ENCODE results near the gene CD79A.
"Not testable (repeated sequence)": the region's sequence is repeated elsewhere in the genome, so short reads cannot be mapped to it uniquely, and the experiment has no call there.

The CD79A gene

DNA sequence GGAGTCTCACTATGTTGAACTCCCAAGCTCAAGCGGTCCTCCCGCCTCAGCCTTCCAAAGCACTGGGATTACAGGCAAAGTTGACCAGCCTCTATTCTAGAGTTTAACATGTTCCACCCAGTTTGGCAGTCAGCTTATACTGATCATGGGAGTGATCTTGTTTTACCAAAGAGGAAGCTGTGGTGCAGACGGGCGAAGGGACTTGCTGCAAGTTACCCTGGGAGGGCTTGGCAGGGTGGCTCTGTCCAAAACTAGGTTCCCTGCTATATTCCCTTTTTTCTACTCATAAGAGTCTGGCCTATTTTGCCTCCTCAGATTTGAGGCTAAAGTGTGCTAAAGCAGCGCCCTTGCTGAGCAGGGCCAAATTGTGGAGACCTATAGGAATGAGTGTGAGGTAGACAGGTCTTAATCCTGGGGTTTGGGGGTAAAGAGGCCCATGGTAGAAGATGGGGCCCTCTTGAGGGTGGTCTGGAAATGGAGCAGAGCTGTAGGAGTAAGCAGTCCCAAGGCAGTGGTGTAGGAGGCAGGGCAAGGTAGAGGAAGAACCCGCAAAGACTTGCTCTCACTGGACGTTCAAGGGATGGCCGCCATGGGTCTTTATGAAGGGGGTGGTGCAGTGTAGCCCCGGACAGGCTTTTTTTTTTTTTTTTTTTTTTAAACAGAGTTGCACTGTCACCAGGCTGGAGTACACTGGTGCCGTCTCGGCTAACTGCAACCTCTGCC is 13.7 kb upstream of the CD79A start:
- no peak for DNase-seq (ENCODE audit: low read depth, low spot score)

DNA sequence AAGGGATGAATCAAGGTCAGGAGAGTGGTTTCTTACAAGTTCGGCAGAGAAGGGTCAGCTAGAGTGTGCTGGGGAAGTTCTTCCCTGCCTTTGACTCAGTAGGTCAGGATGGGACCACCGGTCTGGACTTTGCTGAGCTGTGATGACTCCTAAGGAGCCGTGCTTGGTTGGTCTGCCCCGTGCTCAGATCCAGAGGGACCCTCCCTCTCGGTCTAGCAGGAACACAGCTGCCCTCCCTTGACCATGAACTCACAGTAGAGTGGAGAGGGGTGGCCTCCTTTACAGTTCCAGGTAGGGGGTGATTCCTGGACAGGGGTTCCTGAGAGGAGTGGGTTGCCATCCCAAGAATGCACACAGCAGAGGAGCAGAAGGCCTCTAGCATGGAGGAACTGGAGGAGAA is 12.7 kb upstream of the CD79A start:
- DNase-seq (ENCODE audit: low read depth, low spot score) = no peak

DNA sequence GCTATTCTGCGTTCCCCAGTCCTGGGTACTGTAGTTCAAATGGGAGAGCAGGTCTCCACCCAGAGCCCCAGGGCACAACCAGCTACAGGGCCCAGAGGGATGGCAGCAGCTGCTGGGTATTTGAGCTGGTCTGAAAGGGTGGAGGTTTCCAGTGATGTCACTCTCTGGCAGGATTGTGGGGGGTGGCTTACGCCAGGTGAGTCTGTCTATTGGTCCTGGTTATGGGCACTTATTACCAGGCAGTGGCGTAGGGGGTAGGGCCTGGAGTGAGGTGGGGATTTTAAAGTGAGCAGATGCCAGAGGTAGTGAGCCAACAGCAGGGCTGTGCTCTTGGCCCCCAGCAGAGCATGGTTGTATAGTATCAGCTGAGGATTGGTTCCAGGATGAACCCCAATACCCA is 10.8 kb upstream of the CD79A start:
- DNase-seq (ENCODE audit: low read depth, low spot score) = no peak

DNA sequence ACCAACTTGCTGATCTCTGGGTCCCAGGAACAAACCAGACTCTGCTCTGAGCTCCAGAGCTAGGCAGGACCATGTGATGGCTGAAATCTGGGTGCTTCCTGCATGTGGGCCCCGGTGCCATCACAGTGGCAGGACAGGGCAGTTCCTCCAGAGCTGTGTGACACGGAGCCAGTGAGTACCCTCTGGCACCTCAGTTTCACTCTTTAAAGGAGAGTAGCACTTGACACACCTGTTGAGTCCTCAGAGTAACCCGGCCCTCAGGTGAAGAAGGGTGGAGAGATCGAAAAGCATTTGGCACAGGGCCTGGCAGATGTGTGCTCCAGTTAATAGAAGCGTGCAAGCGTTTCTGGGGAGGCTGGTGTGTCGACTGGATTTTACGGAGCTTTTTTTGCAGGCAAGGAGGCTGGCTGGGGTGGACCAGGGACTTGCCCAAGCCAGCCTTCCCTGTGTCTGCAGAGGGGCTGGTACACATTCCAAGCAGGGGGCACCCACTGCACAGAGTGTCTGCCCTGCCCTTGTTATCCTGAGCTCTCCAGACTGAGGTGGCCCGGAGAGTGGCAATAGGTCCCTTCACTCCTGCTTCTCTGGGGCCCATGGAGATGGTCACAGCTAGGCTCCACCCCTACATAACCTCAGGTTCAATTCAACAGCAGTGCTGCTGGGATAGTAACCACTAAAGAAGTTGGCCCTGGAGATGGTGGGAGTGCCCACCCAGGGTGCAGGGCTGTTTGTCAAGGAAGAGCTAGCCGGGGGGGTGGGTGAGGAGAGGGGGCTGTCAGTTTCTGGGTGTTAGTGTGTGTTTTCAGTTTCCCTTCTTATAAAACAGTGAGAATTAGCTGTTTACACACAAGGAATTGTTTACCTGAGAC is 8.7 kb upstream of the CD79A start:
- DNase-seq (ENCODE audit: low read depth, low spot score) = no peak

DNA sequence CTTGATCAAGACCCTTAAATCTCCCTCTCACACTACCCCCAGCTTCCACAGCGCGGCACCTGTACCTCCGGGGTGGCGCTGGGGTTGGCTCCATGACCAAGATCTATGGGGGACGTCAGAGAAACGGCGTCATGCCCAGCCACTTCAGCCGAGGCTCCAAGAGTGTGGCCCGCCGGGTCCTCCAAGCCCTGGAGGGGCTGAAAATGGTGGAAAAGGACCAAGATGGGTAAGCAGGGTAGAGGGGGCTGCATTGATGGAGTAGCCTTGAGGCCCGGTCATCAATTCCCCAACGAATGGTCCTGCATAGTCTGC is 8.1 kb upstream of the CD79A start:
- DNase-seq (ENCODE audit: low read depth, low spot score) = no peak

DNA sequence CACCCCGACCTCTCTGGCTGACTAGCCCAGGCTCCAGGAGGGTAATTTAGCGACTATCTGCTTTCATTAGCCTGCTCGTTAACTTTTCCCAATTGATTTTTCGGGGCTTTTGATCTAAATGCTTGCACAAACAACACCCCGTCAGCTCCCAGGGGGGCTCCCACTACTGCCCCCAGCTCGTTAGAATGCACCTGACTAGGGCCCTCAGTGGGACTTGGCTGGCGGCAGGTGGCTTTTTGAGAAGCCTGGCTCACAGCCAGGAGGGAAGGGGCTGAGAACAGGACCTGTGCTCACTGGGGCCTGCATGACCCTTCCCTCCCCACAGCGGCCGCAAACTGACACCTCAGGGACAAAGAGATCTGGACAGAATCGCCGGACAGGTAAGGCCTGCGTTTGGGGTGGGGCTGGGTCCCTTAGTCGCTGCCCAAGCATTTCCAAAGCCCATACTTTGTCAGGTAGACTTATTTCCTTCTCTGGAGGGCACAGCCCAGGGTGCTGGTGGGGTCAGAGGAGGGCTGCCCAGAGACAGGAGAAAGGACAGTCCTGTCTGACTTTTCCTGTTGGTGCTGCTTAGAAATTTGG is 7.6 kb upstream of the CD79A start:
- DNase-seq (ENCODE audit: low read depth, low spot score) = no peak

DNA sequence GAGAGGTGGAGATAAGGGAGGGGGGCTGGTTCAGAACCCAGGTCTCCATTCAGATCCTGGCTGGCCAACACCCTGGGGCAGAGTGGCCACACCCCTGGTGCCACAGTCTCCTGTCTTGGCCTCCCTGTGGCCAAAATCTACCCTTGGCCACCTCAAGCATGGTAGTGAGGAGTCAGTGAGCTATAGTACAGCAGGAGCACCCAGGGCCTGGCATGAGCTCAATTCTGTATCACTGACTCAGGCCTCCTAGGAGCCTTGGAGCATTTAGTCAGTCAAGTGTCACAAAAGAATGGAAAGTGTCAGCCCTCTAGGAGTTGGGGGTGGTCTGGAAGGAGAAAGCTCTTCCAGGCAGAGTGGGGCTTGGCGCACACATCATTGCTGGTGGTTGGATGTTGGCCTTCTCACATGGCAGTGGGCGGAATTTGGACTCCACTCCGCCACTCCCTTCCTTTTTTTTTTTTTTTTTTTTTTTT is 6.6 kb upstream of the CD79A start:
- DNase-seq (ENCODE audit: low read depth, low spot score) = no peak

DNA sequence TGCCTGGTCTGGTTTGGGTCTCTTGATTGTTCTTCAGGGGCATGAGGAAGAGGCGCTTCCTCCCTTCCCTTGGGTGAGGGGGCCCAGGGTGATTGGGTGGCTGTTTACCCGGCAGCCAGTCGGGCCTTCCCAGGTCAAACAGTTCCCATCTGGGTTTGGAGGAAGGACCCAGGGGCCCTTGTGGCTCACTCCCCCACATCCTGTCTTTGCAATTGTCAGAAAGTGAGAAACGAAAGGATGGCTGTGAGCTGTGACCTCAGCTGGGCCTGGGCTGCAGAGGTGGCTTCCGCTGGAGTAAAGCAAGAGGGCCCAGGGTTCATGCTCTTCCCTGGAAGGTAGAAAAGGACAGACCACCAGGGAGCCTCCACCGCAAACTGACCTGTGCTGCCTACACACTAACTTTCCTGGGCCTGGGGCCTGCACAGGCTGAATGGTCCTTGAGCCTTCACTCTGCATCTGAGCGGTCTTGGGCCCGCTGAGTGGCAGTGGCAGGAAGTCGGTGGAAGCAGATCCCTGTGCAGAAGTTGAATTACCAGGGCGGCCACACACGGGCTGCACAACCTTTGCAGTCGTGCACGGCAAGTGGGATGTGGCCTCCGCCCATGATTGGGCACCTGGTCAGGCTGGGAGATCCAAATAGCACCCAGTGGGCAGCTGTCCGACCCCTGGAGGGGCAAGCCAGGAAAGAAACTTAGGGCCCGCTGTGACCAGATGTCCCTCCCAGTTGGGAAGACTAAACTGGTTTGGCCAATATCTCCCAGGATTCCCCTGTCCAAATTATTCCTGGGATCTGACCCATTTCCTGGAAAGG is 5.3 kb upstream of the CD79A start:
- no peak for DNase-seq (ENCODE audit: low read depth, low spot score)

DNA sequence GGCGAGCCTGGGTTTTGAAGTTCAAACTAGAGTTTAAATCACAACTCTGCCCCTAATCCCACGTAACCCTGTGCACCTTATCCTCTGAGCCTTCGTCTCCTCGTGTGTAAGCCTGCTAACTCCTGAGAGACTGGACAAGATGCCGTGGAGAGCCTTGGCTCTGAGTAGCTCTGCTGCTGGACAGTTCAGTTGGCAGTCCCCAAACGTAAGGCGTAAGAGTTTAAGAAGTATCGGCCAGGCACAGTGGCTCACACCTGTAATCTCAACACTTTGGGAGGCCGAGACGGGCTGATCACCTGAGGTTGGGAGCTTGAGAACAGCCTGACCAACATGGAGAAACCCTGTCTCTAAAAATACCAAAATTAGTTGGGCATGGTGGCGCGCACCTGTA is 4.7 kb upstream of the CD79A start:
- DNase-seq (ENCODE audit: low read depth, low spot score) = no peak

DNA sequence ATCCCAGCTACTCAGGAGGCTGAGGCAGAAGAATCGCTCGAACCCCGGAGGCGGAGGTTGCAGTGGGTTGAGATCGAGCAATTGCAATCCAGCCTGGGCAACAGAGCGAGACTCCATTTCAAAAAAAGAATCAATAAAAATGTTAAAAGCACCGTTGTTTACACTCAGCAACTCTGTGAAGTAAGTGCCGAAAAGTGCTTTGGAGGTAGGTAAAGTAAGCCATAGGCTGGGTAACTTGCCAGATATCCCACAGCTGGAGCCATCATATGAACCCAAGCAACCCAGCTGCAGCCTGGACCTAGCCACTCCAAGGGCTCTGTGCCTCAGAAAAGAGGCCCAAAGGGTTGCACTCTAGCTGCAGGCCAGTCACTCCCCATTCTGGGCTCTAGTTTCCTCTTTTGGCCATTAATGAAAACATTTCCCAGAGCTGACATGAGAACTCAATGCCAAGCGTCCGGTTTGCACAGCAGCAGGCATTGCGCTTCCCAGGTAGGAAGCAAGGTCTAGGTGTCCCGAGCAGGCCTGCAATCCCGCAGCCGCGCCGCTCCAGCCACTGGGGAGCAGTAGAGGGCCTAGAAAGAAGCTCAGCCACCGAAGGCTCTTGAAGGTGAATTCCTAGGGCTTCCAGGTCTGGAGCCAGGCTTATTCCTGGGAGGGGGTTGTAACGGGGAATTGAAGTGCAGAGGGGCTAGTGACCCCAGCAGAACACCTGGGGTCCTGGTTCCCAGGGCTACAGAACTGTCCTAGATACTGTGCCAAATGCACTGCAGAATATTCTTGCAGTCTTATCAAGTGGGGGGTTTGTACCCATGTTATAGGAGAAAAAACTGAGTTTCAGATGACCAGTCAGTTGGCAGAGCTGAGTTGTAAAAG is 4.1 kb upstream of the CD79A start:
- no peak for DNase-seq (ENCODE audit: low read depth, low spot score)

DNA sequence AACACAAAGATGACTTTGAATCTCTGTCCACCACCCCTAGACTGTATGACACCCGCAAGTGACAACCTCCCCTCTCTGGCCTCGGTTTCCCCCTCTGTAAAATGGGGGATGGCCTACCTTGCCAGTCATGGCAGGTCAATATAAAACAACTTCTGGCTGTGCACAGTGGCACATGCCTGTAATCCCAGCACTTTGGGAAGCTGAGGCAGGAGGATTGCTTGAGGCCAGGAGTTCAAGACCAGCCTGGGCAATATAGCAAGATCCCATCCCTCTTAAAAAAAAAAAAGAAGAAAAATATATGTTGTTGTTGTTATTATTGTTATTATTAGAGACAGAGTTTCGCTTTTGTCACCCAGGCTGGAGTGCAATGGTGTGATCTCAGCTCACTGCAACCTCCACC is 1.1 kb upstream of the CD79A start:
- DNase-seq (ENCODE audit: low read depth, low spot score) = not testable (repeated sequence)

DNA sequence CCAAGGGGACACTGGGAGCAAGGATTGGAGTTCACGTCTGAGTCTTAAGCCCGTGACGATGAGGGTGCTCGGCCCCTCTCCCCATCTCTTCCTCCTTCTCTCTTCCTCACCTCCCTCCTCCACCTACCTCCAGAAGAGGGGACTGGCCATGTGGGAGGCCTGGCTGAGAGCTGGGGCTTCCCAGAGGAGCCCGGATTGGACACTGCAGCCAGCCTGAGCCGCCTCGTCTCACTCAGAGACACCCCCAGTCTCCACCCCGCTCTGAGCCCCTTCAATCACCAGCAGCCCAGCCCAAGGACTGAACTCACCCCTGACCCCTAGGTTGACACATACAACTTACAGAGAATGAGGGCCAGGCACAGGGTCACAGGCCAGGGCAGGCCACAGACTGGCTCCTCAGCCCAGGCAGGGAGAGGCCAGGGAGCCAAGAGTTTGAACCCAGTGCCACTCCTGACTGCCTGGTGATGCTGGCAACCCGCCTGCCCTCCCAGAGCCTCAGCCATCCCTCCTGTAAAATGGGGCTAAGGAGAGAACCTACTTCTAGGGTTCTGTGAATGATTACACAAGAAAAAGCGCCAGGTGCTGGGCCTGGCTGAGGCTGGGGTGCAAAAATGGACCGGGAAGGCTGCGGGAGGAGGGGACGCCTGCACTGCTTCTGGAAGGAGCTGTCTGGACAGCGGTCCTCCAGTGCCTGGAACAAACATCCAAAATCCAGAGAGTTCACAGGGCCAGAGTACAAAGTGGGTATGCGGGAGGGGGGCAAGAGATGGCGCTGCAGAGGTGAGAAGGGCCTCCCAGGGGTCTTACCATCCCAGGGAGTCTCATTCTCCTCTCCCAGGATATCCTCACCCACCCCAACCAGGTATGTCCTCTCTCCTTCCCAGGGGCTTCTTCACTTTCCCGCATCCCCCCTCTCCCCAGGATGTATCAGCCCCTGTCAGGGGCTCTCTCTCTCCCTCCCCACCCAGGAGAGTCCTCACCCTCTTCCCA is 1.1 kb downstream of the CD79A start:
- DNase-seq (ENCODE audit: low read depth, low spot score) = no peak

DNA sequence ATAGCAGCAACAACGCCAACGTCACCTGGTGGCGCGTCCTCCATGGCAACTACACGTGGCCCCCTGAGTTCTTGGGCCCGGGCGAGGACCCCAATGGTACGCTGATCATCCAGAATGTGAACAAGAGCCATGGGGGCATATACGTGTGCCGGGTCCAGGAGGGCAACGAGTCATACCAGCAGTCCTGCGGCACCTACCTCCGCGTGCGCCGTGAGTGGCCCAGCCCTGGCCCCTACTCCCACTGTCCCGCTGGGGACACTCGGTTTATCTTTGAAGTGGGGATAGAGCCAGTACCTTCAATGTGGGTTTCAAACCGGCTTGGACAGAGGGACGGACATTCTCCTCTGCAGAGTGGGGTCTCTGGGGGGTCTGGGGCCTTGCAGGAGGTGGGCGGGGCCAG is 2.0 kb downstream of the CD79A start:
- no peak for DNase-seq (ENCODE audit: low read depth, low spot score)

DNA sequence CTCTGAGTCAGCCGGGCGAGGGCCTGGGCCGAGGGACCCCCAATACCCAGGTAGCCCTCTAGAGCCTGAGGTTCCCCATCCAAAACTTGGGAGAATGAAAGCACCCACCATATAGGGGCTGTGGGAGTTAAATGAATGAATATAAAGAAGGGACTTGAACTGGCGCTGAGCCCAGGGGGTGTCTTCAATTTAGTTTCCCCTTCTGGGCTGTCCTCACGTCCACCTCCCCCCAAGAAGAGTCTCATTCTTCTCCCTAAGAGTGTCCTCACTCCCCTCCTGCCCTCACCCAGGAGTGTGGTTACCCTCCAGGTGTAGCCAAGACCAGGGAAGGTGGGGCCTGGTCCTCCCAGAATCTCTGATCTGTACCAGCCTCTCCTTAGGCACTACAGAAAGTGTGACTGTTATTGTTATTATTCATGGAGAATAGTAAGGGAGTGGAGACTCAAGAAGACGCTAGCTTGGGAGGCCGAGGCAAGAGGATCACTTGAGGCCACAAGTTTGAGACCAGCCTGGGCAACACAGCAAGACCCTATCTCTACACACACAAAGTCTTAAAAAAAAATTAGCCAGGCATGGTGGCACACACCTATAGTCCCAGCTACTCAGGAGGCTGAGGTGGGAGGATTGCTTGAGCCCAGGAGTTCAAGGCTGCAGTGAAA is 2.7 kb downstream of the CD79A start:
- DNase-seq (ENCODE audit: low read depth, low spot score) = no peak

DNA sequence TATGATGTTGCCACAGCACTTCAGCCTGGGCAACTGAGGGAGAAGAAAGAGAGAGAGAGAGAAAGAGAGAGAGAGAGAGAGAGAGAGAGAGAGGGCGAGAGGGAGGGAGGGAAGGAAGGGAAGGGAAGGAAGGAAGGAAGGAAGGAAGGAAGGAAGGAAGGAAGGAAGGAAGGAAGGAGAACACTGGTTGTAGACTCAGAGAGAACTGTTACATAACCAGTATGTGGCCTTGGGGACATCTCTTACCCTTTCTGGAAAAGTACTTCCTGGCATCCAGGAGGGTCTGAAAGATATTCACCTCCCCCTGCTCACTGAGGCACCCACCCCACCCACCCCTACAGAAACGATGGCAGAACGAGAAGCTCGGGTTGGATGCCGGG is 3.2 kb downstream of the CD79A start:
- DNase-seq (ENCODE audit: low read depth, low spot score) = no peak

DNA sequence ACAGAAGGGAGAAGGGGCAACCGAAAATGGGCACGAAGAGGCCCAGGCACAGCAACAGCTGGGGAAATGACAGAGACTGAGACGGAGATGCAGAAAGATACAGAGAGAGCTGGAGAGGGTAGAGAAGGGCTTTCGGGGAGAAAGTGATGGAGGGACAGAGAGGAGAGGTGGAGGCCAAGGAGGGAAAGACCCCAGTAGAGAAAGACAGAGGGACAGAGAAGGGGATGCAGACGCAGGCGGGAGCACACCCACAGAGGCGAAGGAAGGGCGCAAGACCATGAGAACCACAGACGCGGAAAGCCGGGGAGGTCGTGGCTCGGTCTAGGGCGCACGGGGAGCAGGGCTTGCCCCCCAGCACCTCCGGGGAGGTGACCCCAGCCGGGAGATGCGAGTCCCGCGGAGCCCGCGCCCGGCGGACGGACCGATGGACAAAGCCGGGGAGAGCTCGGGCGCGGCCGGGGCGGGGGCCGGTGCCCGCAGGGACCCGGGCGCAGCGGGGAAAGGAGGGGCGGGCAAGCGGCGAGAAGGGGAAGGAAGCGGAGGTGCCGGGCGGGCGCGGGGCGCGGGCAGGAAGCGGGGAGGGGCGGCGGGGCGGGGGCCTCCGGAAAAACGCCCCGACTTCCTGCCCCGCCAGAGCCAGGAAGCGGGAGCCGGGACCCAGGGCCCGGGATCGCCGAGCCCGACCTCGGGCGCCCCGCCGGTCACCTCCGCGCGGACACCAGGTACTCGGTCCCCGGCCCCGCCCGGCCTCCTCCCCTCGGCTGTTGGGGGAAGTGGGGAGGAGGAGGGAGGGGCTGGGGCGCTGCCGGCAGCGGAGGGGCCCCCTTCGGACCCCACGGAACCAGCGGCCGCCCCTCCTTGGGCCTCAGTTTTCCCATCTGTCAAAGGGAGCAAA is 5.7 kb downstream of the CD79A start, which contains the start of gene ARHGEF1:
Gene ARHGEF1, plus strand, starts transcription at position 617 of the 895 bp plus-strand sequence. CDS start 4,899 bp downstream, outside the sequence.
- DNase-seq (ENCODE audit: low read depth, low spot score) = no peak

DNA sequence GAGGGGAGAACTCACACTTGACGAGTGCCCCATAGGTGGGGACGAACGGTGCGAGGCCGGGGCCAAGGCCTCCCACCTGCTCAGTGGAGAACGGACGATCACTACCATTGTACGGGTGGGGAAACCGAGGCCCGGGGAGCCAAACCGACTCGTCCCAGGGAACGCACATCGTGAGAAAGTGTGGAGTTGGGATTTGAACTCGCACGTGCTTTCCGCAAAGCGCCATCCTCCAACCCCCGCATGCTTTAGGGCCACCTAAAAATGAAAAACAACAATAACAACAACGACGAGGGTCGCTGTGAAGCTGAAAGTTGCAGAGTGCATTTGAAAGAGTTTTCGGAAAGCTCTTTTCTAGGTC is 6.4 kb downstream of the CD79A start:
- DNase-seq (ENCODE audit: low read depth, low spot score) = no peak

Measured in activated naive CD8-positive, alpha-beta T cell treated with anti-CD3 and anti-CD28 coated beads, Interleukin-2, amount 50 U/mL, for 16 hours (primary cell).